Endothelial cell of umbilical vein (primary cell): ENCODE measurements around the gene CD40. TPM values are rescaled to one million over a fixed set of nuclear protein-coding genes. Genes with fewer than 3 reads are reported as not detected.

Experiments used
- BruUV-seq: library from RNA; stranded (reverse); fragments of 400-500 nt; replicated peaks from 2 replicates; lab custom pipeline; 2021; lab: Mats Ljungman, UMichigan
- CTCF ChIA-PET: fragments of 300-600, 350-600 bp; sonication (Branson Sonifier 250); formaldehyde crosslinking; loops from one replicate; lab custom pipeline; 2021; ENCODE audit warnings: antibody characterized with exemption, inconsistent platforms; lab: Charles Lee
- POLR2A ChIA-PET: fragments of 300-600, 350-600 bp; sonication (Branson Sonifier 250); formaldehyde crosslinking; loops from one replicate; lab custom pipeline; 2021; ENCODE audit warnings: antibody characterized with exemption, inconsistent platforms; lab: Charles Lee
- DNase-seq: peaks from one replicate; pipeline ENCODE4 v3.0.0-alpha.2; 2011; ENCODE audit warnings: low read depth, low spot score
- FAIRE-seq: peaks from 2 replicates; lab custom pipeline; 2011; peaks lifted over from hg19 to GRCh38; lab: Jason Lieb, UNC
- H2AFZ ChIP-seq: 2 replicates; pipeline ENCODE4 v1.6.0; 2012; ENCODE audit warnings: low read depth, low read length, control low read depth, inconsistent platforms
- H3K27ac ChIP-seq: 2 replicates; pipeline ENCODE4 v1.5.1; 2011; ENCODE audit warnings: low read depth, mild to moderate bottlenecking, control low read depth, low read length, moderate library complexity; ENCODE audit not compliant: insufficient read depth
- H3K27me3 ChIP-seq, 2 experiments: 2 replicates each; pipeline versions ENCODE4 v1.6.0 to v1.6.1; 2011; ENCODE audit warnings: low read length in 2 of 2, mixed read lengths in 1 of 2; ENCODE audit not compliant: control insufficient read depth in 2 of 2, insufficient read depth in 2 of 2
- H3K36me3 ChIP-seq, 2 experiments: 2 replicates in 1 of 2; 3 replicates in 1 of 2; pipeline ENCODE4 v1.5.1; 2011; ENCODE audit warnings: low read length in 2 of 2, mild to moderate bottlenecking in 1 of 2, moderate library complexity in 1 of 2; ENCODE audit not compliant: control insufficient read depth in 2 of 2, insufficient read depth in 2 of 2; ENCODE audit errors: extremely low read depth in 1 of 2
- H3K4me1 ChIP-seq: 3 replicates; pipeline ENCODE4 v1.5.1; 2011; ENCODE audit warnings: mild to moderate bottlenecking, low read length; ENCODE audit not compliant: control insufficient read depth, insufficient read depth; ENCODE audit errors: extremely low read depth
- H3K4me2 ChIP-seq: 2 replicates; pipeline ENCODE4 v1.6.1; 2011; ENCODE audit warnings: low read length, control low read depth, mixed read lengths; ENCODE audit not compliant: insufficient read depth
- H3K4me3 ChIP-seq, 3 experiments: fragments of 200-600 bp in 1 of 3; sonication (generic), shearing (Covaris generic) in 1 of 3; replicated peaks in 1 of 3; 2 replicates each; pipeline ENCODE4 v1.5.1; 2011 to 2016; ENCODE audit warnings: control low read depth in 3 of 3, low read length in 3 of 3, mild to moderate bottlenecking in 2 of 3, inconsistent platforms in 1 of 3, low read depth in 1 of 3, moderate library complexity in 1 of 3; ENCODE audit not compliant: insufficient read depth in 1 of 3
- H3K79me2 ChIP-seq: 2 replicates; pipeline ENCODE4 v1.6.0; 2012; ENCODE audit warnings: low read length, inconsistent platforms; ENCODE audit not compliant: control insufficient read depth, insufficient read depth
- H3K9ac ChIP-seq: replicated peaks from 2 replicates; pipeline ENCODE3; 2011; ENCODE audit warnings: low read length, control low read depth; ENCODE audit not compliant: insufficient read depth; ENCODE audit errors: extremely low read depth
- H3K9me1 ChIP-seq: replicated peaks from 3 replicates; pipeline ENCODE4 v1.6.0; 2011; ENCODE audit warnings: mild to moderate bottlenecking, low read length; ENCODE audit not compliant: control insufficient read depth, insufficient read depth; ENCODE audit errors: extremely low read depth
- H3K9me3 ChIP-seq: replicated peaks from 2 replicates; pipeline ENCODE4 v1.5.1; 2012; ENCODE audit warnings: low read length, inconsistent platforms; ENCODE audit not compliant: control insufficient read depth, insufficient read depth
- H4K20me1 ChIP-seq: replicated peaks from 2 replicates; pipeline ENCODE3; 2011; ENCODE audit warnings: mild to moderate bottlenecking, low read length; ENCODE audit not compliant: control insufficient read depth, insufficient read depth; ENCODE audit errors: extremely low read depth
- CTCF ChIP-seq, 2 donors: IDR thresholded peaks; 1 replicate in 1 of 2; 2 replicates in 1 of 2; pipeline ENCODE4 v1.5.1; 2011; ENCODE audit warnings: low read length in 2 of 2, mild to moderate bottlenecking in 2 of 2, moderate library complexity in 2 of 2, control low read depth in 1 of 2, inconsistent platforms in 1 of 2, low read depth in 1 of 2; ENCODE audit not compliant: insufficient read depth in 1 of 2; ENCODE audit errors: extremely low read depth in 1 of 2
- EZH2 ChIP-seq: IDR thresholded peaks from 2 replicates; pipeline ENCODE4 v1.6.1; 2012; ENCODE audit warnings: borderline replicate concordance, low read depth, mild to moderate bottlenecking, moderate library complexity, low read length, inconsistent platforms; ENCODE audit not compliant: severe bottlenecking
- FOS ChIP-seq: IDR thresholded peaks from 2 replicates; pipeline ENCODE4 v1.6.1; 2011; ENCODE audit warnings: mild to moderate bottlenecking, low read length, moderate library complexity, borderline replicate concordance; ENCODE audit not compliant: insufficient read depth
- GATA2 ChIP-seq: IDR thresholded peaks from 2 replicates; pipeline ENCODE4 v1.7.0; 2011; ENCODE audit warnings: low read depth, mild to moderate bottlenecking, moderate library complexity, mixed read lengths, low read length; ENCODE audit not compliant: insufficient read length, insufficient read depth
- JUN ChIP-seq: IDR thresholded peaks from 2 replicates; pipeline ENCODE4 v1.6.1; 2011; ENCODE audit warnings: borderline replicate concordance, low read depth; ENCODE audit not compliant: insufficient read length, insufficient read depth
- MAX ChIP-seq: IDR thresholded peaks from 2 replicates; pipeline ENCODE4 v1.6.1; 2011; ENCODE audit not compliant: insufficient read depth, insufficient read length
- MYC ChIP-seq: IDR thresholded peaks from one replicate; pipeline ENCODE4 v1.6.1; 2011; ENCODE audit warnings: mild to moderate bottlenecking, low read depth, low read length
- POLR2A ChIP-seq: IDR thresholded peaks from 2 replicates; pipeline ENCODE4 v1.6.1; 2012; ENCODE audit warnings: low read depth, mild to moderate bottlenecking, control low read depth, low read length
- POLR2AphosphoS5 ChIP-seq: IDR thresholded peaks from 2 replicates; pipeline ENCODE4 v1.6.1; 2012; ENCODE audit warnings: low read depth, mild to moderate bottlenecking, control low read depth, low read length, moderate library complexity; ENCODE audit not compliant: insufficient read depth
- dilution Hi-C: fragments of 300-500 bp; cut with MboI; formaldehyde crosslinking; loops from one replicate; pipeline ENCODE4 v1.15.0; 2019; ENCODE audit warnings: low sequenced_read_pairs; ENCODE audit not compliant: extremely low pct_ligation_motif_present
- intact Hi-C: fragments of 100-400 bp; cut with micrococcal nuclease; formaldehyde crosslinking; loops from one replicate; pipeline ENCODE4 v1.10.0; 2022
- polyA plus RNA-seq, 4 experiments: library from polyadenylated mRNA; depleted of rRNA in 3 of 4; stranded (reverse) in 3 of 4; unstranded in 1 of 4; fragments of >200 nt; gene quantifications; 2 replicates each; pipeline versions ENCODE4 v1.2.1 to v1.2.3, GENCODE V29; 2011 to 2012; ENCODE audit warnings: missing spikeins in 1 of 4
- total RNA-seq: library from RNA; stranded (reverse); gene quantifications from 2 replicates; pipeline ENCODE4 v1.2.3, GENCODE V29; 2021

The CD40 gene
- total and polyA plus RNA-seq, 2 donors (not counting 3 experiments of a cell fraction or from before 2014, with no cell fraction given) = 36.6 to 38.3 TPM

- dilution Hi-C loops (no loop called here), intact Hi-C loops (loop anchor here (10.0 kb wide), 1 partner anchor 266 kb away; the partner anchor contains the start of gene UBE2C)
- H3K9ac ChIP-seq = no peak overlapping the region
- H3K9me1 ChIP-seq = no peaks in the 10 kb centered on the region
- no peak overlapping the region for H3K27ac ChIP-seq
- peaks cover 7 to 9% of the 10 kb centered on the region in 2 experiments for H3K36me3 ChIP-seq
- ChIA-PET POLR2A (no interaction called here), CTCF (interaction anchor here (0.9 to 1.5 kb wide), 2 partner anchors 23 to 58 kb away, joined by 3 read pairs; no protein-coding TSS in a partner anchor)
- H3K27me3 ChIP-seq = no peaks in the 10 kb centered on the region
- BruUV-seq = no TSS peak
- DNase-seq (no peak), FAIRE-seq (no peak)
- H3K9me3 ChIP-seq = no peaks in the 10 kb centered on the region
- H2AFZ ChIP-seq = no peak overlapping the region
- H4K20me1 ChIP-seq = peaks cover 31% of the 10 kb centered on the region
- H3K4me2 ChIP-seq = no peak overlapping the region
- H3K79me2 ChIP-seq = peaks cover 69% of the 10 kb centered on the region
- H3K4me1 ChIP-seq = peaks cover 6% of the 10 kb centered on the region
- no peak for TF ChIP-seq GATA2
- no peak overlapping the region for H3K4me3 ChIP-seq
Observed at GRCh38 chr20:46081074-46081473, 37.0 kb upstream of the CD40 start.

- Histone ChIP-seq H3K36me3 (peaks cover 6 to 7% of the 10 kb centered on the region in 2 experiments), H3K27ac (no peak overlapping the region), H3K79me2 (peaks cover 89% of the 10 kb centered on the region), H3K4me1 (peaks cover 12% of the 10 kb centered on the region), H3K4me2 (no peak overlapping the region), H3K27me3 (no peaks in the 10 kb centered on the region), H4K20me1 (peaks cover 38% of the 10 kb centered on the region), H2AFZ (no peak overlapping the region), H3K9ac (no peak overlapping the region), H3K9me1 (no peaks in the 10 kb centered on the region), H3K4me3 (no peak overlapping the region), H3K9me3 (no peaks in the 10 kb centered on the region)
- ChIA-PET POLR2A (no interaction called here), CTCF (interaction anchor here (0.8 to 1.1 kb wide), 3 partner anchors 56 to 96 kb away, joined by 3 read pairs; no protein-coding TSS in a partner anchor)
- intact Hi-C loops (loop anchor here (10.0 kb wide), 1 partner anchor 268 kb away; the partner anchor contains the start of gene UBE2C), dilution Hi-C loops (no loop called here)
- BruUV-seq = no TSS peak
- no peak for DNase-seq
- no peak for FAIRE-seq
- TF ChIP-seq CTCF (IDR thresholded peaks at IDR 0.05; ENCODE audit: extremely low read depth in 1 of 2, insufficient read depth in 1 of 2, low read depth in 1 of 2, low read length in 2 of 2) (no peak), MYC (no peak), POLR2AphosphoS5 (no peak), MAX (no peak), JUN (no peak), POLR2A (no peak), GATA2 (no peak), FOS (no peak), EZH2 (no peak)
Observed at GRCh38 chr20:46083101-46083500, 35.0 kb upstream of the CD40 start.
